Measurements from ENCODE around the gene STAB2. TPM values are rescaled to one million over a fixed set of nuclear protein-coding genes. Genes with fewer than 3 reads are reported as not detected.
A peak's percentile ranks its signal among the peaks of the same experiment; 100 is the strongest.

Gene STAB2
- total and polyA plus RNA-seq, 10 donors: 9.7 to 320 (median 200) TPM

GRCh38 chr12:103803847-103804246, 216.8 kb downstream of the STAB2 start:
- H3K4me1 ChIP-seq: peaks cover 6 to 54% (median 18%) of the 10 kb centered on the region in 6 donors
- no peaks in the 10 kb centered on the region for H3K27me3 ChIP-seq (replicated peaks in 1 of 7)
- WGBS, 5 donors: 92 to 100% (median 96%) methylated on average over 1 of the region's 1 CpG
- intact Hi-C loops (cut with DNase I; ENCODE audit: low total_unique reads): no loop called here
- H3K27ac ChIP-seq: no peak overlapping the region
- H3K9me3 ChIP-seq: peaks cover 0 to 5% (median 0%) of the 10 kb centered on the region in 8 donors
- no peak overlapping the region for H3K4me3 ChIP-seq
- H3K36me3 ChIP-seq: peaks cover 0 to 4% (median 0%) of the 10 kb centered on the region in 6 donors
- no peak for DNase-seq
- no peak for TF ChIP-seq POLR2AphosphoS5 (IDR thresholded peaks at IDR 0.05)

GRCh38 chr12:103805655-103806360, 218.7 kb downstream of the STAB2 start:
- no peak for DNase-seq
- H3K27me3 ChIP-seq (replicated peaks in 1 of 7): no peaks in the 10 kb centered on the region
- intact Hi-C loops (cut with DNase I; ENCODE audit: low total_unique reads): no loop called here
- peak overlapping the region in 4 of 8 donors; percentile 65 to 80 (median 69) for H3K27ac ChIP-seq
- H3K4me1 ChIP-seq: peaks cover 0 to 37% (median 7%) of the 10 kb centered on the region in 6 donors
- H3K4me3 ChIP-seq: no peak overlapping the region
- no peaks in the 10 kb centered on the region for H3K9me3 ChIP-seq
- WGBS, 5 donors: 89 to 95% (median 94%) methylated on average over 4 to 5 of the region's 5 CpGs
- TF ChIP-seq CTCF (IDR thresholded peaks at IDR 0.05 in 8 of 11, conservative IDR thresholded peaks at IDR 0.05 in 3 of 11) (no peak), POLR2A (IDR thresholded peaks at IDR 0.05) (no peak), POLR2AphosphoS5 (IDR thresholded peaks at IDR 0.05) (no peak)
- peaks cover 0 to 7% (median 0%) of the 10 kb centered on the region in 6 donors for H3K36me3 ChIP-seq

- Histone ChIP-seq H3K4me1 (peaks cover 0 to 27% (median 4%) of the 10 kb centered on the region in 6 donors), H3K36me3 (peaks cover 0 to 10% (median 0%) of the 10 kb centered on the region in 6 donors), H3K27me3 (replicated peaks in 1 of 7) (no peaks in the 10 kb centered on the region), H3K9me3 (no peaks in the 10 kb centered on the region), H3K4me3 (no peak overlapping the region), H3K27ac (peak overlapping the region in 6 of 8 donors; percentile 7 to 80 (median 66))
- 64 to 81% (median 77%) methylated on average over 4 of the region's 4 CpGs for WGBS, 5 donors
- no peak for TF ChIP-seq POLR2AphosphoS5 (IDR thresholded peaks at IDR 0.05)
- TF ChIP-seq CTCF (IDR thresholded peaks at IDR 0.05 in 8 of 11, conservative IDR thresholded peaks at IDR 0.05 in 3 of 11): no peak
- no peak for TF ChIP-seq POLR2A (IDR thresholded peaks at IDR 0.05)
- DNase-seq: no peak
- intact Hi-C loops (cut with DNase I; ENCODE audit: low total_unique reads): no loop called here
Measured at GRCh38 chr12:103806803-103807202, 219.7 kb downstream of the STAB2 start.

GRCh38 chr12:103807561-103808238, 220.6 kb downstream of the STAB2 start:
- Histone ChIP-seq H3K27me3 (replicated peaks in 1 of 7) (no peaks in the 10 kb centered on the region), H3K4me3 (no peak overlapping the region), H3K4me1 (peaks cover 0 to 25% (median 4%) of the 10 kb centered on the region in 6 donors), H3K9me3 (no peaks in the 10 kb centered on the region), H3K27ac (peak overlapping the region in 3 of 8 donors; percentile 65 to 80 (median 72)), H3K36me3 (peaks cover 0 to 10% (median 0%) of the 10 kb centered on the region in 6 donors)
- no peak for DNase-seq
- intact Hi-C loops (cut with DNase I; ENCODE audit: low total_unique reads): no loop called here
- no peak for TF ChIP-seq POLR2A (IDR thresholded peaks at IDR 0.05)
- no peak for TF ChIP-seq POLR2AphosphoS5 (IDR thresholded peaks at IDR 0.05)
- TF ChIP-seq CTCF (IDR thresholded peaks at IDR 0.05 in 8 of 11, conservative IDR thresholded peaks at IDR 0.05 in 3 of 11): no peak
- WGBS, 5 donors: 85 to 92% (median 89%) methylated on average over 9 of the region's 9 CpGs
